ENCODE results near the gene MRPL23.

Gene MRPL23

DNA sequence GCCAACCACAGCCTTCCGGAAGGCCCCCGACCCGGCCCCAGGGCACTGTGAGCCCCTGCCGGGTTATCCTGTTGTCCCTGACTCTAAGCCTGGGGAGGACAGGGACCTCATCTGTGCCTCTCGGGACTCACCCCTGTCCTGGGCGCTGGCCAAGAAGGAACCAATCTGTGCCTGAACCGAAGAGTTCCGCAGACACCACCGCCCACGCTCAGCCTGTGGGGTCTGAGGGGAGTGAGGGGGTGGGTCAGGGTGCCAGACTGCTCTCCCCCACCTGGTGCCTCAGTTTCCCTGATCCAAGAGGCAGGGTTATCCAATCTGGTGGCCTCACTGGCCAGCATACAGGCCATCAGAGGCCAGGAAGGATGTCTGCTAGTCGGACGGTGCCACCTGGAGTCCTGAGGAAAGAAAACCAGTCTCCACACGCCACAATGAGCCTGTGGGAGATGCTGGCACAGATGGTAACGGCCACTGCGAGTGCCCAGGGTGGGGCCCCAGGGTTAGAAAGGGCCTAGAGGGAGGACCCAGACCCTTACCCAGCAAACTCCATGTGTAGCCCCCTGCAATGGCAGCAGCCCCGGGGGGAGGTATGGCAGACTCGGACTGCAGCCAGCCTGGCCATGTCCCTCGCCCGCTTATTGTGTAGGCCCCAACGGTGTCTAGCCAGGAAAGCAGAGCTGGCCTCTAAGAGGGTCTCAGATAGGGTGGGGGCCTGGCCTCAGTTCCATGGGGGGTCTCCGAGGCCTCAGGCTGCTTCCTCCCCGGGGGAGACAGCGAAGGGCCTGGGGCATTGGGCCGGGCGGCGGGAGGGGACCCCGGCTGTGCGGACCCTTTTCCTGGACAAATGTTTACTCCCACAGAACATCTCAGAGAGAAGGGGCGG, 28.5 kb upstream of the MRPL23 start:
- Mint-ChIP-seq H3K4me3 (no peak overlapping the region), H3K4me1 (peaks cover 14% of the 10 kb centered on the region), H3K27ac (no peak overlapping the region), H3K9me3 (peaks cover 8% of the 10 kb centered on the region), H3K27me3 (peaks cover 6% of the 10 kb centered on the region), H3K36me3 (ENCODE audit: low read depth) (no peaks in the 10 kb centered on the region)
- ATAC-seq (no peak), DNase-seq (no peak)

DNA sequence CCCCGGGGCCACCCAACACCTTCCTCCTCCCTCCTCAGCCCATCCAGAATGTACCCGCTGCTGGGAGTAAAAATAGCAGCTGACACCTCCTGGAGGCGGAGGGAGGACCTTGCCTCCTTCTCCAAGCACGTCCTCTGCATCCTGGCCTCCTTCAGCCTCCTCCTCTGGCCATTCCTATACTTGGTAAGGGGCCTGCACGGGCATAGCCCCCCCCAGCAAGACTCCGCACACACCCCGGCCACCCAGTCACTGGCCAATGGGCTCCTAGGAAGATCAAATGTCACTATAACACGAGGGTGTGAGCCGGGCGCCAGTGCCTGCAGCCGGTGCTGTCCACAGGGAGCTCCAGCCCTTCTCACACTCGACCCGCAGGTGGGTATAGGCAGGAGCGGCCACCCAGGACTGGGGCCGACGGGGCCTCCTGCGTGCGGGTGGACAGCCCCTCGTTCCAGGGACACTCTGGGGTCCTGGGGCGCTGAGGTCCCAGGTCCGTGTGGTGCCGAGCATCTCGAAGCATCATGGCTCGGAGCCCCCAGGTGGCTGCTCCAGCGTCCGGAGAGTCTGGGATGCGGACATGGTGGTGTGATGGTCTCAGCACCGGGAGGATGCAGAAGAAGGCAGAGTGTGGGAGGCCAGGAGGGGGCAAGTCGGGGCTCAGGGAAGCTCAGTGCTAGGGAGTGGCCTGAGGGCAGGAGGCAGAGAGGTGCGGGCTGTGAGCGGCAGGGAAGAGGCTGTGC, 27.6 kb upstream of the MRPL23 start, which contains the start of gene TNNT3:
Gene TNNT3, plus strand, starts transcription at position 313 of the 737 bp plus-strand sequence. CDS start 3,172 bp downstream, outside the sequence.
- peaks cover 8% of the 10 kb centered on the region for H3K9me3 Mint-ChIP-seq
- no peak within 1 kb of the TSS for H3K4me3 Mint-ChIP-seq
- DNase-seq (no peak), ATAC-seq (no peak)
- no peaks in the 10 kb centered on the region for H3K36me3 Mint-ChIP-seq (ENCODE audit: low read depth)
- peaks cover 14% of the 10 kb centered on the region for H3K4me1 Mint-ChIP-seq
- no peak within 1 kb of the TSS for H3K27ac Mint-ChIP-seq
- peaks cover 6% of the 10 kb centered on the region for H3K27me3 Mint-ChIP-seq

DNA sequence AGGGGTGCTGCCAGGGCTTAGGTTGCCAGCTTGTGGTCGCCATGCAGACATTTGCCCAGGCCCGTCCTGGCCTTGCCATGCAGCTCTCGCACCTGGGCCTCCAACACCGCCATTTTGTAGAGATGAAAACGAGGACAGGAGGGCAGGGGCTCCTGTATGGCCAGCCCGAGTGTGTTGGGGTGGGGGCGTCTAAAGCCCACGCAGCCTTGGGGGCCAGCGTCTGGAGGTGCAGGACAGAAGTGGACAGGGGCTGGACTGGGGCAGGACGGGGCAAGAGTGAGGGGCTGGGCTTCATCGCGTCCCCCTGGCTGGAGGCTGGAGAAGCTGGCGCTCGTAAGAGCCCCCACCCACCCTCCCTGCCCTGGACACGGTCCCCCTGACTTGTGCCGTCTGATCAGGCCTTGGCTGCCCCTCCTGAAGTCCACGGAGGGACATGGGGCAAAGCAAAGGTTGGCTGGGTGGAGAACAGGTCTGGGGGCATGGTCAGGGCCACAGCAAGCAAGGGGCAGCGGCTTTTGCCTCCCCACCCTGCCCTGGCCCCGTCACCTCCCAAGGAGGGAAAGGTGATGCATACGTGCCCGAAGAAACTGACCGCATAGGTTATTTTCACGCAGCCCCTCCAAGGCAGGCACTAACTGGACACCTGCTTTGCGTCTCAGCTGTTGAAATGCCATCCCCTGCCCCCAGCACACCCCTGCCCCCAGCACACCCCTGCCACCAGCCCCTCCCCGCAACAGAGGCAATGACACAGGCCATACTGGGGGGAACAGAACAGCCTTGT, 26.8 kb upstream of the MRPL23 start:
- Mint-ChIP-seq H3K27me3 (peaks cover 4% of the 10 kb centered on the region), H3K4me1 (peaks cover 11% of the 10 kb centered on the region), H3K36me3 (ENCODE audit: low read depth) (no peaks in the 10 kb centered on the region), H3K9me3 (peaks cover under 1% of the 10 kb centered on the region), H3K27ac (no peak overlapping the region), H3K4me3 (no peak overlapping the region)
- ATAC-seq (no peak), DNase-seq (no peak)

DNA sequence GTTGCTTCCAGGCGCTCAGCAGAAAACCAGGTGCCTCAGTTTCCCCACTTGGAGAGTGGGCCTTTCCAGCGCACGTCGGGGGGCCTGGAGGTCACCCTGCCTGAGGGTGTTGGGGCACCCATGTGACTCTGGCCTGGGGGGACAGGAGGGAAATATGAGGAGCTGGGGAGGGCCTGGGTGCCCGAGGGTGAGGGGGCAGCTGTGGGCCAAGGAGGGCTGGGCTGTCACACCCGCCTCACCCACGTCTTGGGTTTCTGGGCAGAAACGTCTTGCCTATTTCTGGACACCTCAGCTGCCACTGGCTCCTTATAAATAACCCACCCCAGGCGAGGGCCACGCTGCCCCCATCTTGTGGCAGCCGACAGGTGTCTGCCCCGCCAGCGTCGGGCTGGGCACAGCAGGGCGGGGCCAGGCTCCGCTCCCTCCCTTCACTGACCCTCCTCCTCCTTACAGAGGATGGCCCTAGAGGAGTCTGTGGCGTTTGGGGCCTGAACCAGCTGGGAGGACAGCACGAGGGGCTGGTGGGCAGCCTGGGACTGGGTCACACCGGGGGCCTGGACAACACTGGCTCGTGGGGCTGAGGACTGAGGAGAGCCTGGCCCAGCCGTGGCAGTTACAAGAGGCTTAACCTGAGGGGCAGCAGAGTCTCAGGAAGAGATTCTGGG, 26.1 kb upstream of the MRPL23 start:
- H3K36me3 Mint-ChIP-seq (ENCODE audit: low read depth): no peaks in the 10 kb centered on the region
- H3K9me3 Mint-ChIP-seq: no peaks in the 10 kb centered on the region
- peaks cover 6% of the 10 kb centered on the region for H3K4me1 Mint-ChIP-seq
- no peak for ATAC-seq
- no peak overlapping the region for H3K4me3 Mint-ChIP-seq
- H3K27ac Mint-ChIP-seq: no peak overlapping the region
- DNase-seq: no peak
- peaks cover 4% of the 10 kb centered on the region for H3K27me3 Mint-ChIP-seq

DNA sequence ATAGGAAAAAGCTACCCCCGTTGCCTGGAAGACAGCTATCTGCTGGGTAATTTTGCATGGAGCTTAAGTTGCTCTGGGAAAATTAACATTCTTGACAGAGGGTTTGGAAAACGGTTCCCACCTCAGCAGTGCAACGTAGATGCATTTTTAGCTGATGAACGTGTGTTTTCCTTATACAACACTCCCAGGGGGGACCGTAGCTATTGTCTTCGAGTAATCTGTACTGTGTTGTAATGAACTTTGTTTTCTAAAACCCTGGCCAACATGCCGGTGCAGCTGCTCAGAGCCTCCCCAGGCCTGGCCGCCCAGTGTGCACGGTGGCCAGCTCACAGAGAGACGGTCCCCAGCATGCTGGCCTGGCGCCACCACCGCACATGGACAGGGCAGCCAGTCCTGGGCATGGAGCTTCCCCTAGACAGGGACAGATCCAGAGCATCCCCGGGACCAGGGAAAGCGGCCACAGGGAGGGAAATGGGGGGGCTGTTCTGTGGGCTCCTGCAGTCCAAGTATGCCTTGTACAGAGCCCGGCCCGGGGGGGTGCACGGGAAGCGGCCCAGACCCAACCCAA, 25.5 kb upstream of the MRPL23 start:
- Mint-ChIP-seq H3K4me1 (peaks cover 3% of the 10 kb centered on the region), H3K9me3 (no peaks in the 10 kb centered on the region), H3K36me3 (ENCODE audit: low read depth) (no peaks in the 10 kb centered on the region), H3K27ac (no peak overlapping the region), H3K4me3 (no peak overlapping the region), H3K27me3 (peaks cover 6% of the 10 kb centered on the region)
- DNase-seq: no peak
- ATAC-seq: no peak

DNA sequence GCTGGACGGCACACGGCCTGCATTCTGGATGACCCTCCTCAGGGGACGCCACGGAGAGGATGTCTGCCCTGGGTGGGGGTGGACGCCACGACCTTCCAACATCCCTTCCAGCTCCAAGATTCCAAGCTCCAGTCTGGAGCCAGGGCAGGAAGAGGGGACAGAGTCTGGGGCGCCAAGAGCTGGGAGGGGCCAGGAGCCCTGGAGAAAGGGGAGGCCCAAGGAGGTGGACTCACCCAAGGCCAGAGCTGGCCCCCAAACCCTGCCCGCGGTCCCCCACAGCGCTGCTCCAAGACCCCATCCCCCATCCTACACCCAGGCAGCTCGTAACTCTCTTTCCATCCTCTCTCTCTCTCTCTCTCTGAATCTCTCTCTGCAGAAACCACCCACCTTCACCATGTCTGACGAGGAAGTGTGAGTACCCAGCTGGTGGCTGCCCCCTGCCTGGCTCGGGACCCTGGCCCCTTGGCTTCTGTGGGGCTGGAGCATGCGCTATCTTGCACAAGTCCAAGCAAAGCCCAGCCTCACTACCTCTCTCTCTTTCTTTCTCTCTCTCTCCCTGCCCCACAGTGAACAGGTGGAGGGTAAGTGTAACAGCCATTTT, 24.6 kb upstream of the MRPL23 start:
- Mint-ChIP-seq H3K27ac (no peak overlapping the region), H3K4me3 (no peak overlapping the region), H3K27me3 (peaks cover 6% of the 10 kb centered on the region)

DNA sequence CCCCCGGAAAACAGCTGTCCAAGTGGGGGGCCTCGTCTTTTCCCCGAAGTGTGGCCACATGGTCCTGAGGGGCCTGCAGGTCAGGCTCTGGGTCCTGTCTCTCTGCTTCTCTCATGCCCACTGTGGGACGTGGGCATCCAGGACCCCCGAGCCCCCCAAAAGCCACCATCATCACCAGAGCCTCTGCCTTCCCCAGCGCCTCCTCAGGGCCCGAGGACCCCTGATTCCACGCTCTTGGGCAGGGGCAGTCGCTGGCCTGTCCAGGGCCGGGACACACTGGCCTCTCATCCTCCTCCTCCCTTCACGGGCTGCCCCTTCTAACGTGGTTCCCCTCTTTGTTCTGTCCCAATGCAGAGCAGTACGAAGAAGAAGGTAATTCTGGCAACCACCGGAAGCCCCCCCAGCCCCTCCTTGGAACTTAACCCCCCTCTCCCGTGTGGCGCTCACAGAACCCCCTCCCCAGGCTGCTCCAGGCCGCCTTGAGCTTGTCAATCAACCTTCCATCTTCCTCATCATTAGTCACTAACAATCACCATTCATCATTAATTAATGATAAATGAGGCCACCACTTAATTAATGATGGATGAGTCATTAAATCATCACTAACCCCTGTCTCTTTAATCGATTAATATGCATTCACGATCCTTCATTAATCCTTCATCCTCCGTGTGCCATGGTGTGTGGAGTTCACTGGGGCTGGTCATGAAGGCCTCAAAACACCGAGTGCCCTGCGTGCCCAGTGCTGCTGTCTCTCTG, 23.8 kb upstream of the MRPL23 start:
- H3K9me3 Mint-ChIP-seq: no peaks in the 10 kb centered on the region
- ATAC-seq (no peak), DNase-seq (no peak)
- no peak overlapping the region for H3K4me3 Mint-ChIP-seq
- H3K4me1 Mint-ChIP-seq: peaks cover 3% of the 10 kb centered on the region
- H3K27ac Mint-ChIP-seq: no peak overlapping the region
- H3K36me3 Mint-ChIP-seq (ENCODE audit: low read depth): no peaks in the 10 kb centered on the region
- H3K27me3 Mint-ChIP-seq: peaks cover 6% of the 10 kb centered on the region

More for the DNA sequence above, 24.6 kb upstream of the MRPL23 start:
- no peak for ATAC-seq
- H3K9me3 Mint-ChIP-seq: no peaks in the 10 kb centered on the region
- H3K36me3 Mint-ChIP-seq (ENCODE audit: low read depth): no peaks in the 10 kb centered on the region
- peaks cover 3% of the 10 kb centered on the region for H3K4me1 Mint-ChIP-seq
- DNase-seq: no peak

DNA sequence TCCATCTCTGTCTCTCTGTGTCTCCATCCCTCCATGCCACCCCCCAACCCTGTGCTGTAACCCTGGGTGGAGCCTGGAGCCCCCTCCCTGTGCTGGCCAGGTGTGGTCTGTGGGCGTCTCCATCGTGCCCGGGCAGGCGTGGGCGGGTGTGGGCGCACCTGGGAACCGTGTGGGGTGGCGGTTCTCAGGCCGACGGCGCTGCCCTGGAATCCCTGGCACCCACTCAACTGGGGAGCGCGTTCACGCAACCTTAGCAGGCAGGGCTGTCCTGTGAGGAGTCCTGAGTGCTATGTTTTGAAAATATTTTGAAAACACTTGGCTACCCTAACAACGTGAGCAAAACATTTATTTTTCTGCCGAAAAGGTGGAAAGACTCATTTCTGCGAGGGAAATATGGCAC, 23.0 kb upstream of the MRPL23 start:
- Mint-ChIP-seq H3K27ac (no peak overlapping the region), H3K27me3 (peaks cover 6% of the 10 kb centered on the region), H3K9me3 (no peaks in the 10 kb centered on the region), H3K4me1 (no peaks in the 10 kb centered on the region), H3K36me3 (ENCODE audit: low read depth) (no peaks in the 10 kb centered on the region), H3K4me3 (no peak overlapping the region)
- DNase-seq (no peak), ATAC-seq (no peak)

DNA sequence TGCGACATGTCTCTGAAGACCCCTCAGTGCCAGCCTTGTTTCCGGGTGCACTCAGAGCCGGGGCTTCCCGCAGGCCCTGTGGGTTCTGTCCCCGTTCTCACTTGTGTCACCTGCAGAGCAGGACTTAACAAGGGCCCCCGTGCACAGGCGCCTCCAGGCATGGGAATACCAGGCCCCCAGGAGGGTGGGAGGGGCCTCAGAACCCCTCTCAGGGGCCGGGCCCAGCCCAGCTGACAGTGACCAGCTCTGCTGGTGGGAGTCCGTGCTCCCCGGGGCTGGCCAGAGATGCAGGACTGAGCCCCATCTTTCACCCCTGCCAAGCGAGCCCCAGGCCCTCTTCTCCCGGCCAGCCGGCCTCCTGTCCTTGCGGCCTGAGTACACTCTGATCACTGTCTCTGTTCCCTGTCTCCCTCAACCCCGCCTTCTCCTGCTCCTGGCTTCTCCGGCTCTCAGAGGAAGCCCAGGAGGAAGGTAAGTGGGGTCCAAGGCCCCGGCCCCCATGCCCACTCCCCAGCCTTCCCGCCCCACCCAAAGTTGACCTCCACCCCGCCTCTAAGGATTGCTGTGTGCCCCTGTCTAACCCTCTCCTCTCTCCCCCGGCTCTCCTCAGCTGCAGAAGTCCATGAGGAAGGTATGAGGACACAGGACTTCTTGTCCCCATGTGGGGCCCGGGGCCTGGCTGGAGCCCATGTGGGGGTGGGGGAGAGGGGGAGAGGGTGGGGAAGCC, 22.3 kb upstream of the MRPL23 start:
- H3K4me1 Mint-ChIP-seq: no peaks in the 10 kb centered on the region
- no peak overlapping the region for H3K4me3 Mint-ChIP-seq
- no peaks in the 10 kb centered on the region for H3K36me3 Mint-ChIP-seq (ENCODE audit: low read depth)
- ATAC-seq (no peak), DNase-seq (no peak)
- H3K27me3 Mint-ChIP-seq: peaks cover 6% of the 10 kb centered on the region
- no peaks in the 10 kb centered on the region for H3K9me3 Mint-ChIP-seq
- H3K27ac Mint-ChIP-seq: no peak overlapping the region

DNA sequence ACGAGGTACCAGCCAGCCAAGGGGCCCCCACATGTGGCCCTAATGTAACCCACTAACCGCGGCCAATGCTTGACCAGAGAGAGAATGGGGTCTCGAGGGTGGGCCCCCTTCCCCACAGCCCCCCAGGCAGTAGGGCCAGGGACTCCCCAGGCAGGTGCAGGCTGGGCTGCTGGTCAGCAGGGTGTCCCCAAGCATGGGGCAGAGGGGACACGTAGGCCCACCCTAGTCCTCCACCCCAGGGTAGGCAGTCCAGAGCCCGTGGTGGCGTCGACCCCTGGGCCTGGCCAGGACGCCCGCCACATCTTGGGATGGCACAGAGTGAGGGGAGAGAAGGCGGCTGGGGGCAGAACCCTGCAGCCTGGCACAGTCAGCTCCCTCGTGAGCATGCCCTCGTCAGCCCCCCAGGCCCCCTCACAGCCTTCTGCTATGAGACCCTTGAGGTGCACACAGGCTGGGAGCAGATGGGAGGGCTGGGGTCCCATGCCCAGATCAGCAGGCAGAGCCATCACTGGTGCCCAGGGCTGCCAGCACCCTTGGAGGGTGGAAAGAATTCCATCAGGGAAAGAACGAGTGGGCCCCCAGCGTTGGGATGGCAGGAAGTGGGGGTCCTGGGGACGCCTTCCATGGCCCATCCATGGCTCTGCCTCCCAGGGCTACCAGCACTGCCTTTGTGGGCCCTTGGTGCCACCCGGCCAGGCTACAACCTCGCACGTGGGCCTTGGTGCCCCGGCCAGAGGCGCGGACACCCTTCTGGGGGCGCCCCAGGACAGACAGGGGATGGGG, 21.6 kb upstream of the MRPL23 start:
- DNase-seq (no peak), ATAC-seq (no peak)
- Mint-ChIP-seq H3K36me3 (ENCODE audit: low read depth) (no peaks in the 10 kb centered on the region), H3K27ac (no peak overlapping the region), H3K4me1 (peaks cover 2% of the 10 kb centered on the region), H3K27me3 (peaks cover 8% of the 10 kb centered on the region), H3K4me3 (no peak overlapping the region), H3K9me3 (no peaks in the 10 kb centered on the region)

DNA sequence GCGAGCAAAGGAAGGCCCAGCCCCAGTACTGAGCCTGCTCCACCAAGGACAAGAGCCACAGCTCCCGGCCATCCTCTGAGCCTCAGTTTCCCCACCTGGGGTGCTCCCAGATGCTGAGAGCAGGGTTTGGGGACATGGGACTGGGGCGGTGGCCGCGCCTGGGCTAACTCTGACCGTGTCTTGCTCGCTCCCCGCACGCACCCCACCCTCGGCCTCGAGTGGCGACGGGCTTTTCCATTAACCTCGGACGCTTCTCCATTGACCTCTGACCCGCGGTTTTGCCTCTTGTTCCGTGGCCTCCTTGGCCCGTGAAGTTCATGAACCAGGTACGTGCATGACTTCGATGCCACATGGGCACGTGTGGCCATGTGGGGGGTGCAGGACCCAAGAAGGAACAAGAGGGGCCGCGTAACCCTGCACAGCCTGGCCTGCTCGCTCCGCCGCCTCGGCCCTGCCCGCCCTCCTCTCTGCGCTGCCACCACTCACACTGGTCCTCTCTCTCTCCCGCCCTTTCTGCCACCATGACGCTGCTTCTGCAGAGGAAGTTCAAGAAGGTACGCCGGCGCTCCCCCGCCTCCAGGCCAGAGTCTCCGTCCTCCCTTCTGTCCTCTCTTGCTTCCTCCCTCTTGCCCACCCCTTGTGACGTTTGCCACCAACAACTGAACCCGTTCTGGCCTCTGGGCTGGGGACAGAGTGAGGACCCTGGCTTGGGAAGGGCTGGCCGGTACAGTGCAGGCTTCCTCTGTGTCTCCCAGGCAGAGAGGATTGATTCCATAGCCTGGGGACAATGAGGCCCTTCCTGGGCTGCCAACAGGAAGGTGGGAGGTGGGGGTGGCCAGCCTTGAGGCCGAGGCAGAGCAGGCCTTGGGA, 20.7 kb upstream of the MRPL23 start:
- Mint-ChIP-seq H3K4me3 (no peak overlapping the region), H3K4me1 (peaks cover 2% of the 10 kb centered on the region), H3K27me3 (peaks cover 8% of the 10 kb centered on the region), H3K36me3 (ENCODE audit: low read depth) (no peaks in the 10 kb centered on the region), H3K9me3 (no peaks in the 10 kb centered on the region), H3K27ac (no peak overlapping the region)
- DNase-seq (no peak), ATAC-seq (no peak)
